Kidney epithelial cell (primary cell): ENCODE data around the gene CDH18. TPM values are rescaled to one million over a fixed set of nuclear protein-coding genes. Genes with fewer than 3 reads are reported as not detected.

ENCODE experiments used
- DNase-seq: peaks from one replicate; pipeline ENCODE4 v3.0.0-alpha.2; 2010; ENCODE audit warnings: low read depth
- H3K27me3 ChIP-seq: 2 replicates; pipeline ENCODE4 v1.6.0; 2011; ENCODE audit warnings: low read length; ENCODE audit not compliant: control insufficient read depth, insufficient read depth
- H3K36me3 ChIP-seq: 2 replicates; pipeline ENCODE4 v1.5.1; 2011; ENCODE audit warnings: low read length; ENCODE audit not compliant: control insufficient read depth, insufficient read depth
- H3K4me3 ChIP-seq: 2 replicates; pipeline ENCODE4 v1.5.1; 2011; ENCODE audit warnings: low read depth, mild to moderate bottlenecking, control low read depth, low read length
- CTCF ChIP-seq: IDR thresholded peaks from 2 replicates; pipeline ENCODE4 v1.5.1; 2011; ENCODE audit warnings: mild to moderate bottlenecking, moderate library complexity, low read length, control low read depth, inconsistent platforms; ENCODE audit not compliant: insufficient read depth, poor library complexity, severe bottlenecking
- total RNA-seq: library from RNA; depleted of rRNA; stranded (reverse); fragments of >200 nt; gene quantifications from 2 replicates; pipeline ENCODE4 v1.2.3, GENCODE V29; 2015

The CDH18 gene
- total RNA-seq, 1 donor from 2014 or later, result 0.21 TPM

- no peak for TF ChIP-seq CTCF
- DNase-seq, result no peak
- Histone ChIP-seq H3K4me3 (no peak overlapping the region), H3K27me3 (no peaks in the 10 kb centered on the region), H3K36me3 (no peaks in the 10 kb centered on the region)
Observed at GRCh38 chr5:20029266-20029665, 41.3 kb upstream of the CDH18 start.

DNA sequence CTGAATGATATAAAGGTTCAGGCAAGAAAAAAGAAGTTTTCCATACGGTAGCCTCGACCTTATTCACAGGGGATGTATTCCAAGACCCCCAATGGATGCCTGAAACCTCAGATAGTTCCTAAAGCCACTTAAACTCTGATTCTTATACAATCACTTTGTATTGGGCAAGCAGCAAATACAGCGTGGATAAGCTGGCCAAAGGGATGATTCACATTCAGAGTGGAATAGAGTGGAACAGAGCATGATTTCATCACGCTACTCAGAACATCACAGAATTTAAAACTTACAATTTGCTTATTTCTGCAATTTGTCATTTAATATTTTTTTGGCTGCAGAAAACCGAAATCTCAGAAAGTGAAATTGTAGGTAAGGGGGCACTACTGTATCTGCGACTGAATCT lies 40.5 kb upstream of the CDH18 start:
- Histone ChIP-seq H3K36me3 (no peaks in the 10 kb centered on the region), H3K27me3 (no peaks in the 10 kb centered on the region), H3K4me3 (no peak overlapping the region)
- no peak for TF ChIP-seq CTCF
- no peak for DNase-seq

GRCh38 chr5:20023686-20024180 lies 35.7 kb upstream of the CDH18 start:
- Histone ChIP-seq H3K27me3 (no peaks in the 10 kb centered on the region), H3K36me3 (no peaks in the 10 kb centered on the region), H3K4me3 (no peak overlapping the region)
- TF ChIP-seq CTCF, result no peak
- no peak for DNase-seq

DNA sequence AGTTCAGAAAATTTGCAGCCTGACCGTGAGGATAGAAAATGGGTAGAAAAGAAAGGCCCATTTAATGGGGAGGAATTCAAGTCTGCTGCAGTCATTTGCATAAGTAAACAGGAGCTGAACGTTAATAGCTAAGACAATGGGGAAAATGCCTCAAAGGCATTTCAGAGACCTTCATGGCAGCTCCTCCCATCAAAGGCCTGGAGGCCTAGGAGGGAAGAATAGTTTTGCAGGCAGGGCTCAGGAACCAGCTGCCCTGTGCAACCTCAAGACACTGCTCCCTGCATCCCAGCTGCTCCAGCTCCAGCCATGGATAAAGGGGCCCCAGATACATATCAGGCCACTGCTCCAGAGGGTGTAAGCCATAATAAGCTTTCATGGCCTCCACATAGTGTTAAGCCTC lies 32.2 kb upstream of the CDH18 start:
- Histone ChIP-seq H3K4me3 (no peak overlapping the region), H3K36me3 (no peaks in the 10 kb centered on the region), H3K27me3 (no peaks in the 10 kb centered on the region)
- no peak for TF ChIP-seq CTCF
- DNase-seq, result no peak

DNA sequence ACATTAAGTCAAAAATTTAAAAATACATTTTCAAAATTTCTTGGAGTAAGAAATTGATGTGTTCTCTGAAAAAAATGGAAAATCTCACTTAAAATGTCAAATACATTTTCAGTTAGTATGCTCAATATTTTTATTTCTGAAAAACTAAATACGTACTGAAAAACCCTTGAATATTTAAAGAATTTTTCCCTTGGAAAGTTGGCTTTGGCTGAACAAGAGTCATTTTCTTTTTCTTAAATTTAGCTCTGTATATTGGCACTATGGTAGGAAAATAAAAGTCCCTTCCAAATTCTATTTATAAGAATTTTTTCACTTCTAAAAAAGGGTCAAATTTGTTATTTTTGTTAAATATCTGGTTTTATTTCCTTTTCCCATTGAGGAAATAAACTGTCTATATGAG lies 29.0 kb upstream of the CDH18 start:
- no peaks in the 10 kb centered on the region for H3K36me3 ChIP-seq
- DNase-seq, result no peak
- H3K4me3 ChIP-seq, result no peak overlapping the region
- TF ChIP-seq CTCF, result no peak
- H3K27me3 ChIP-seq, result no peaks in the 10 kb centered on the region

GRCh38 chr5:20000416-20000815 lies 12.4 kb upstream of the CDH18 start:
- Histone ChIP-seq H3K27me3 (no peaks in the 10 kb centered on the region), H3K4me3 (no peak overlapping the region), H3K36me3 (no peaks in the 10 kb centered on the region)
- DNase-seq, result no peak
- no peak for TF ChIP-seq CTCF
